Medulla oblongata (tissue), 1 donor: ENCODE data around the gene FOXO3.
"Not testable (repeated sequence)": the region's sequence is repeated elsewhere in the genome, so short reads cannot be mapped to it uniquely, and the experiment has no call there.

Source experiments
- DNase-seq: peaks from one replicate; pipeline ENCODE4 v3.0.0-alpha.2; 2015; ENCODE audit errors: extremely low spot score

The FOXO3 gene

DNA sequence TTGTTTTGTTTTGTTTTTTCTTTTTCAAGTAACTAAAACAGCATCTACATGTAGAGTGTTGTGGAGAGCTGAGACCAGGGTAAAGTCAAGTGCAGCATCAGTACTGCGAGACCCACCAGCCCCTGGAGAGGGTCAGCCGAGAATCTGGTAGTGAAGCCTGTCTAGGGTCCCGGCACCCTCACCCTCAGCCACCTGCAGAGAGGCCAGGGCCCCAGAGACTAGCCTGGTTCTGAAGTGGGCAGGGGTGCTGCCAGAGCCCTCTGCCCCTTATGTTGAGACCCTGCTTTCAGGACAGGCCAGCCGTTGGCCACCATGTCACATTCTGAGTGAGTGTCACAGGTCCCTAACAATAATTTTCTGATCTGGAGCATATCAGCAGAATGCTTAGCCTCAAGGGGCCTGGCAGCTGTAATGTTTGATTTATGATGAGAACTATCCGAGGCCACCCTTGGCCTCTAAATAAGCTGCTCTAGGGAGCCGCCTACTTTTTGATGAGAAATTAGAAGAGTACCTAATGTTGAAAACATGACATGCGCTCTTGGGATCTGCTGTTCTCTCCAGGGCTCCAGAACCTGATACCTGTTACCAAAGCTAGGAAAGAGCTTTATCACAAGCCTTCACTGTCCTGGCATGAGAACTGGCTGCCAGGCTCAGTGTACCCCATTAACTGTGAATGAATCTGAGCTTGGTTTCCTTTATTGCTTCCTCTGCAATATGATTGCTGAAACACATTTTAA lies 121.8 kb downstream of the FOXO3 start:
- not testable (repeated sequence) for DNase-seq

DNA sequence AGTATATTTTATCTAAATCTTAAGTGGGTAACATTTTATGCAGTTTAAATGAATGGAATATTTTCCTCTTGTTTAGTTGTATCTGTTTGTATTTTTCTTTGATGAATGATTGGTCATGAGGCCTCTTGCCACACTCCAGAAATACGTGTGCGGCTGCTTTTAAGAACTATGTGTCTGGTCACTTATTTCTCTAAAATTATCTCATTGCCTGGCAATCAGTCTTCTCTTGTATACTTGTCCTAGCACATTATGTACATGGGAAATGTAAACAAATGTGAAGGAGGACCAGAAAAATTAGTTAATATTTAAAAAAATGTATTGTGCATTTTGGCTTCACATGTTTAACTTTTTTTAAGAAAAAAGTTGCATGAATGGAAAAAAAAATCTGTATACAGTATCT lies 123.3 kb downstream of the FOXO3 start:
- DNase-seq: not testable (repeated sequence)

DNA sequence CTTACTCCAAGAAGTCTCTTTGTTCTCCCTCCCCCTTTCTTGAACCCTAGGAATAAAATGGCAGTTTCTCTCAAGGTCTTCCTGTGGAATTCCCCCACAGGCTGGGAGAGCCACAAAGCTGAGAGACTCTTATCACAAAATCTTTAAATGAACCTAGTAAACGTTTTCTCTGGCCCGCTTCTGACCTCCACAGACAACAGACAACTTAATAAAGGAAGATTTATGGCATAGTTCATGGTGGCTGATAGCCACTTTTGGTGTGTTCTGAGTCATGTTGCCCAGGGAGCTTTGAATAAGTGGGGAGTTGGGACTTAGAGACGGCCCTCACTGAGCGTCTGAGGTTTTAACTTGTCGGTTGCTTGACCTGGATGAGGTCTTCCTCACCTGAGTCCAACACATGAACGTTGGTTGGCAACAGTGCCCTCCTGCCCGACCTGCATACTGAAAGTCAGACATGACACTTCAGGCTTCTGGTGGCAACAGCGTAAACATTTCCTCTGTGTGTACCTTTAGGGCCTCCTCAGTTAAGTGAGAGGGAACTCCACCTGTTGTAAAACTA lies 124.1 kb downstream of the FOXO3 start:
- DNase-seq: no peak

DNA sequence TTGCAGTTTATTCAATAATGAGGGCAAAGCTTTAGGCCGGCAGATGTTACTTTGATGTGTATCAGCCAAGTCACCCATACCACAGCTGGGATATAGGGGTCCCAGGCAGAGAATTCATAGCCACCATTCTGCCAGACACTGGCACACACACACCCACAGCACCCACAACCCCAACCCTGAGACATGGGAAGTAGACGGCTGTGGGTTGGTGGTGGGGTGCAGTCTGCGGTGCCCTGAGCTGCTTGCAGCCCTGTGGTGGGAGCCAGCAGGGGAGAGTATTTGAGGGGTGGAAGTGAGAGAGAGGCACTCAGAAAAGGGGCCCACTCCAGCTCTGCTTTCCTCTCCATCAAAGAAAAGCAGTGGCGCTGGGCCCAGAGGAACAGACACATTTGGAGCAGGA lies 125.3 kb downstream of the FOXO3 start:
- DNase-seq: no peak

DNA sequence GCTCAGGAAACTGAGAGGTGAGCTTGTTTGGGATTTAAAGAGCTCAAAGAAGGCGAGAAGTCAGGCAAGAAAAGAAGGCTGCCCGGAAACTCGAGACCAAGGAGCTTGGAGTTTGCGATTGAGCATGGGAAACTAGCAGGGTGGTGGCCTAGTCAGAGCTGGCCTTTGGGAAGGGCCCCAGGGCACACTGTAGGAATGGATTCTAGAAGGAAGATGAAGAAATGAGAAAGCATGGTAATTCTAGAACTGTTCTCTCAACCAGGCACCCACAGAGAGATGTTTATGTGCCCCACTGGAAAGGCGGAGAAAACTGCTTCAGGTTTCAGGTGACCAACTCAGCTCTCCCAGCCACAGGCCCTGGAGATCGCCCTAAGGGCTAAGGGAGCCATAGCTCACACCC lies 126.2 kb downstream of the FOXO3 start:
- DNase-seq: no peak

DNA sequence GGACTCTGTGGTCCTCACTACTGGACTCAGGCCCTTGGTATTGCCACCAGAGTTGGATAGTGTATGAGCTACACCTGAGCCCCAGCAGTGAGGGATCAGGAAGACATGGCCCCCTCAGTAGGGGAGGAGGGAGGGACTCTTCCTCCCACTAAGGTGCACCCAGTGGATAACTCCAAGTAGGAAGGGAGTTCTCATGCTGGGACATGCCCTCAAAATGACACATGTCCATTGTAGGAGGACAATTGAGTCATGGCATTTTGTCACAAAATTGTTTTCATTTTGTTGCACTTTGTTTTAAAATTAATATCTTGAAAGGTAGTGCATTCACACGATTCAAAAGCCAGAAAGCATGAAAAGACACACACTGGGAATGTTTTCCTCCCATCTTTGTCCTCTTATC lies 127.2 kb downstream of the FOXO3 start:
- no peak for DNase-seq

DNA sequence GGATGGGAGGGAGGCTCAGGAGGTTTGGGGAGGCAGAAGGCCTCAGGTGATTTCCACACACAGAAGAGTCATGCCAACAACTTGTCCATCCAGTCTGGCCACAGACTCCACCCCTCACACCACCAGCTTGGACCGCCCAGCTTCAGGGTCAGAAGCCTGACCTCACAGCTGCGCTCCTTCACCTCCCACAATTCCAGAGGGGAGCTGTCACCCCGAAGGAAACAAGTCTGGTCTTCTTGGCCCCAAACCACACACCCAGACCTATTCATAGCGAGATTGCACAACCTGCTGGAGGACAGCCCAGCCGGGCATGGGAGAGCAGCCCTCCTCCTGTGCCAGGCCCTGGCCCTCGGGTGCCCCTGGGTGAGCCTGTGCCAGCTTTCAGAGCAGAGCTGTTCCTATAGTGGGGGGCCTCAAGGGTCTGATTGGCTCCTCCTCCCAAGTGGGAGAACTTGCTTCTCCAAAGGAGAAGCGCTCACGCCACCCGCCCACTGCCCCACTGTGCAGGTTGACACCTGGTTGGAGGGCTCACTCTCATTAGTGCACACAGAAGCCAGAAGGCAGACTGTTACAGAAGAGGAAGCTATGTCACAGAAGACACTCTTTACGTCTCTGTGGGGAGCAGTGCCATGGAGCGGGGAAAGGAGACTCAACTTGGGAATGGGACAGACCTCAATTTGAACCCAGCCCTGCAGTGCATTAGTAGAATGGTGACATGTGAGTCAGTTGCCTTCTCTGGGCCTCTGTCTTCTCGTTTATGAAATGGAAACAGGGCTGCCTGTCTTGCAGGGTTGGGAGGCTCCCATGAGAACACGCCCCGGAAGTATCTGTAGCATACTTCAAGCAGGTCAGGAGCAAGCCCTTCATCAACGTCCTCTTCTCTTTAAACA lies 128.8 kb downstream of the FOXO3 start:
- peak; percentile 76 for DNase-seq

DNA sequence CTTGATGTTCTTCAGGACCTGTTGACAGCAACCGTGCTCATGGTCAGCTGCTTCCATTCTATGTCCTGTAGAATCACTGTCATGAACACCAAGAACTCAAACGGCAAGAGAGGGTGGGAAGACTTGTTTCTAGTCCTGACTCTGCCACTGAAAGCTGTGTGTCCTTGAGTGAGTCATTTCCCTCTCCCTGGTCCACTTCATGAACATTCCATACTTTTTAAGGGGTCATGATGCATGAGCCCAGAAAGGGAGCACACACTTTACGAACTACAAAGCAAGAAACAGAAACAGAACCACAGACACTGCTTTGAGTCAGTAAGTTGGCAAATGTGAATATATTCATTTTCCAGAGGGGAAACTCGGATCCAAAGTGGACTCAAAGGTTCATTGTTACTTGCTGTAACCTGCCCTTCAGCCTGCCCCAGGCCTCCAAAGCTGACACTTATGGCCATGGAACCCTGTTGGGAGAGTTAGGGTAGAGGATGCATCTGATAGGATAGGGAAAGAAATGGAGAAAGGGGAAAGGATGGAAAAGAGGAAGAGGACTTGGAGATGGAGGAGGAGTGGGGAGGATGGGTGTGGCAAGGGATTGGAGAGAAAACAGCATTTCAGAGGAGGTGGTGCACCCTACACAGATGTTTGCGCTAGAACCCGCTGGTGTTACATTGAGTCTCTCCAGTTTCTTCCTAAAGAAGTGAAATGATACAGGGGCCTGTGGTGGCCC lies 129.8 kb downstream of the FOXO3 start:
- no peak for DNase-seq

DNA sequence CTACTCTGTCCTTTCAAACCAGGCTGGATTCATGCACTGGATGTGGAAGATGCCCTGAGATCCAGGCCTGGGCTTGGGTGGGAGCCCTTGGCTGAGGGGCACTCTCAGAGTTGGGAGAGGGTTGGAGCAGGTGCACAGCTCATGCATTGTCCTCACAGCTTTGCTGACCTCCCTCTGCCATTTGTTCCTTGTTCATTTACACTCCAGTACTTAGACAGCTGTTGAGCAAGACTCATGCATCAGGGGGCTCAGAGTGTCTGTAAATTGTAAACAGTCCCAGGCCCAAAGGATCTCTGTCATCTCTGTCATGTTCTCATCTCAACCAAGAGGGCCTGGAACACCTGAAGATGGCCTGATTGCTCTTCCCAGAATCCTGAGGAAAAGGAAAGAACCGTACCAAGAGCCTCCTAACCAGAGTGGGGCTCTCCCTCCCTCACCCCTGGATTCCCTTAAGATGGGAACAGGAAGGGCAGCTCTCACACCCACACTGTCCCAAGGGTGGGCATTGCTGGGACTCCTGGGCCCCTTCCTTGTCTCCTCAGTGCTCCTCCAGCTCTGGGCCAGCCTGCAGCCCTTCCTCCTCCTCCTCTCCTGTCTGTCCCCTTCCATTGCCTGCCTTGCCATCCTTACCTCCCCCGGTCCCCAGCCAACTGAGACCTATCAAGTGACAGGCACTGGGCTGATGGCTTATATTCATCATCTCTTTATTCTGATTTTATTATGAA lies 132.9 kb downstream of the FOXO3 start:
- DNase-seq: no peak

DNA sequence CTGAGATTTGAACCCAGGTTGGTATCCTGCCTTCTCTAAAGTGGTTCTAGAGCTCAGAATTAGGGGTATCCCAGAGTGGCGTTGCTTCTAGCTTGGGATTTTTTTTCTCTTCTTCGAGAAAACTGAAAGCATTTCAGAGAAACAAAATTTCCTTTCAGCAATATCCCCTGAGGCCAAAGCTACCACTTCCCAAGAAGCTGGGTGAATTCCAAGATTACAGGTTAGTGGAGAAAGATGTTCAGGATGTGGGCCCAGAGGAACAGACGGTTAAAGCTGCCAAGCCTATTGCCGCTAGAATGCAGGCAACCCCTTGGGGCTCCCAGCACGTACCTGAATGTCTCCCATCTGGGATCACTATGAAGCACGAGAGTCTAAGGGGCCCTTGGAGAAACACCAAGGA lies 134.1 kb downstream of the FOXO3 start:
- DNase-seq: no peak

DNA sequence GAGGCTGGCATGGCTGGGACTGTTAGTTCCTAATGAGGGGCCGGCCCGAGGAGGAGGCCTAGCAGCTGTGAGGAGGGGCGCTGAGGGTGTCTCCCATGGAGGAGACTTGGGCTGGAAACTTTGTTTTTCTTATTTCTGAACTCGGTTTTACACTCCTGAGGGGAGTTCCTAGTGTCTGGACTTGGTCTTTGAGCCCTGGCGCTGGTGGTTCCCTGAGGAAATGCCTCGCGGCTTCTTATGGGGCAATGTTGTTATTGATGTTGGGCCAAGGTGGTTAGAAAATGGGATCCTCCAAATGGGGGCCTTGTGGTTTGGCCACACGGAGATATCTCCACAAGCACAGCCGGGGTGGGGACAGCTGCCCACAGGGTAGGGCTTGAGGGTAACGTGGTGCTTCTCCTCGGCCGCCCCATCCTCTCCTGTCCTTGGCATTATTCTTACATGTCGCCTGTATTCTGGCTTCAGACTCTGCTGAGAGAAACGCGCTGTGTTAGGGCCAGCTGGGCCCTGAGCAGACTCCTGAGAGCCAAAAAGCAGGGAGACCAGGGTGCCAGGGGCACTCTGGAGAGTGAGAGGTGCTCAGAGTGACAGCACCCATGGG lies 136.9 kb downstream of the FOXO3 start:
- no peak for DNase-seq

DNA sequence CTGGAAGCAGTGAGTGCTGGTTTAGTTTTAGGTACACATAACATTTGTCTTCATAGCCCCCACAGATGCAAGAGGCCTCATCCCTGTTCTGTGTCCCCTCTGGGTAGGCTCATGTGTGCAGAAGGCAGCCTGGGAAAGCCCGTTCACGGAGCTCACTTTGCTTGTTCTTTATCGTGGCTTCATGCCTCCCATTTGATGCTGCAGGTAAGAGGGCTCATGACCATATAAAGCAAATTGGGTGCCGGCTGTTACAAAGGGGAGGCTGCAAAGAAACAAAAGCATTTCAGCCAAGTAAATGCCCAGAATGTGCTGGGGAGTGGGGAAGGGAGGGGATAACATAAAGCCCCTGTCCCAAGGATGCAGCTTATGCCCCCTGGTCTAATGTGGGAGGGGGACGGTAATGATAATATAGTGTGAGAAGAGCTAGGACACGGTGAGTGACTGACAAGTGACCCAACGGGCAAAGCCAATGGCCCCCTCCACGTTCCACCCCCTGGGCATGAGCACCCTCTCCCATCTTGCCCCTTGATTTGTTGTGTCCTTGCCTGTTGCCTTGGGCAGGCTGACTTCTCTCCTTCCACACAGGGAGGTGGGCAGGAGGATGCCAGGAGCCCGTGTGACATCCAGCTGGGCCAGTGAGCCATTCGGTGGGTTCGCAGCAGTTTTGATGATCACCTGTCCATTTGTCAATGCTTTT lies 138.0 kb downstream of the FOXO3 start:
- no peak for DNase-seq

DNA sequence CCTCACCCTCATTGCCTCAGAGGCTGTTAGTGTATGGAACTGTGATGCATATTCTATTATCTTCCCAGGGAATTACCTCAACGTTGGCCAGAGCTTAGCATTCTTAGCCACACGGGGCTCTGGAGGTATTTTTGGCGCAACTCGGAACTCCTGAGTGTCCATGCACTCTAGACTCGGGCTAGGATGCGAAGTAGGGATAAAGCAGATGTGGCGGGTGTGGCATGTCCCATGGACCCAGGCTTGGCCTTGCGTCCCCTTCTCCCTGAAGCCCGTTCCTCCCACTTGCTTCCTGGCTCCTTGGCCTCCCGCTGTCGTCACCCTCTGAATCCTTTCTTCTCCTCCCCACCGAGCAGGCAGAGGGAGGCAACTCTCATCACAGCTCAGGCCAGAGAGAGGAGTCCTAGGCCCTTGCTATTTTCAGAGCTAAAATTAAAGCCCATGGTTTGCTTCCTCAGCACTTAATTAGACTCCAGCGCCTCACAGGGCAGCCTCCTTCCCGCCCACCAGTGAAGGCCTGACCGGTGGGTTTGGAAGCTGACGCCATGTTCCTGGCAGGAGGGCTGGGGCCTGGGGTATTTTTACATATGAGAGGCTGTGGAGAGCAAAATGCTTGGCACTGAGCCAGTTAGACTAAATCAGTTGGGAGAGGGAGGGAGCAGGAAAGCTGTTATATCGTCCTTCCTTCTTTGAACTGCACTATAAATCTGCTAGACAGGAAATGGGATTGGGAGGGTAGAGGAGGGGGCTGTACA lies 138.7 kb downstream of the FOXO3 start:
- no peak for DNase-seq

DNA sequence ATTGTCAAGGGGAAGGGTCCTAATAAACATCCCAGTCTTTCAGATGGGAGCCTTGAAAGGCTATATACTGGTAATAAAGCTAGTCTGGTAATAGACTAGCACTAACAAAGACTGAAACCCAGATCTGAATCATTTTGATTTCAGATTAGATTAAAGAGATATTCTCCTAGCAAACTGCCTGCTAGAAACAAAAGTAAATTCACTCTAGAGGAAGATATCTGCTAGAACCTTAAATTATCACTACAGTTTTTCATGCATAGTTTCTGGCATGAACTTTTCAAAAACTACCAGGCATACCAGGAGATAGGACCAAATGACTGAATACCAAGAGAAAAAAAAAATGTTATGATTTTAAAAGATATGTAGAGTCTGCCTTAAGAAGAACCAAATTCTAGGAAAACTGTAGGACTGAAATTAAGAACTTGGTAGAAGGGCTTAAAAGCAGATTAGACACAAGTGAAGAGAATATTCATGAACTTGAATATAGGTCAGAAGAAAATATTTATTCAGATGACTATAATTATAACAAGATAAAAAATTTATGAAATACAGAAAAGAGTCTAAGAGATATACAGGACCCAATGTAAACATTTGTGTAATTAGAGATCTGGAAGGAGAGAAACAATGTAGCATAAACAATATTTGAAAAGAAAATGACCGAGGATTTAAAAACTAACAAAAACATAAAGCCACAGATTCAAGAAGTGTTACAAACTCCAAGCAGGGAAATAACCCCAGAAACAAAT lies 141.6 kb downstream of the FOXO3 start:
- no peak for DNase-seq

DNA sequence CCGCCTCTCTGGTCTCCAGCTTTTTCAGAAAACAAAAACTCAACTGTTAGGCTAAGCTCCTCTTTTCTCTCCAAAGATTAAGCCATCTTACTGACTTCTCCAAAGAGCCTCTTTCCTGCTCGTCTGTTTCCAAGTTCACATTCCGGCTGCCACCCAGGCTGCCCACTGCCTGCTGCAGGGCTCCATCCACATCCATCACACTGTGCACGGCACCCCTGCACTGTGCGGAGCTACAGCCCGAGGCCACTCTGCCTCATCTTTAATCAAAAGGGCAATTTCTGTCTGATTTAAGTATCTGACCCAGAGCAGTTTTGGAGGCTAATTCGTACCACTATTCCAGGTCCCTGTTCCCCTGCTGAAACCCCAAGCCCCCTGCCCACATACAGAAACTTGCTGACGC lies 145.9 kb downstream of the FOXO3 start:
- no peak for DNase-seq

DNA sequence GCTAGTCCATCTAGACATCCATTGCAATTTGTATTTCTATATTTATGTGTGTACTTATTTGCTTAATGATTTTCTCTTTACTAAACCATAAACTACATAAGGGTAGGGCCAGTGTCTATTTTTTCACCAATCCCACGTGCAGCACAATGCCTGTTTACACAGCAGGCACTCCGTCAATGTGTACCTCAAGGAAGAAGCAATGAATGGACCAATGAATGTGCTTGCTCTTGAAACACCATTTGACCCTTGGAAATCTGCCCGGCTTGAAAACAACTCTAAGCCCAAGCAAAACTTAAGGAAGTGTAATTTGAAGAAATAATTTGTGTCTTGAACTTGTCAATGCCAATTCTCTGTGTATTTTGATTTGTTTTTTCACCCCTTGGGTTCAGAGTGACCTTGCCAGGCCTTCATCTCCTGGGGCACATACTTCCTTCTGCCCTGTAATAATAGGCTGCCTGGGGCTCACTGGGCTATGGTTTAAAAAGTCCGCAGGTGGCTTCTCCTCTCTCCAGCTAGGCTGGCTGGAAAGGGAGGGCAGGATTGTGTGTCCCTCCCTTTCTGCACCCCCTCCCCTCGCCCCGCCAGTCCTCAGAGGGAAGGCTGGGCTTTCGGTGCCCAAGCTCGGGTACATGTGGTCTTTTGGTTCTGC lies 146.7 kb downstream of the FOXO3 start:
- DNase-seq: no peak

DNA sequence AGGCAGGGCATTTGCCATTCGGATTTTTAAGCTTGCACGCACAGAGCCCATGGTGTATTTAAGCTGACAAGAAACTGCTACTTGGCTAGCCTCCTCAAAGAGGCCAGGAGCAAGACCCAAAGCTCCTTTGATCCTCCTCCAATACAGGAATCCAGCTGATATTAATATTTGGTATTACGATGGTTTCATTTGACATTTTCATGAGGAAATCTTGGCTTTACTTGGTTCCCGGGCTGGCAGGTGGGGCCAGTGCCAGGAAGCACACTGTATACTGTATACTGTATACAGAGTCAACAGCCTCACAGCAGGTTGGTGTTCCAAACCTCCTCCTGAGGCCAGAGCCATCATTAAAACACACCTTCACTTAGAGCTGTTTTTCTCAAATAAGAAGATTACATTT lies 149.3 kb downstream of the FOXO3 start:
- DNase-seq: no peak

DNA sequence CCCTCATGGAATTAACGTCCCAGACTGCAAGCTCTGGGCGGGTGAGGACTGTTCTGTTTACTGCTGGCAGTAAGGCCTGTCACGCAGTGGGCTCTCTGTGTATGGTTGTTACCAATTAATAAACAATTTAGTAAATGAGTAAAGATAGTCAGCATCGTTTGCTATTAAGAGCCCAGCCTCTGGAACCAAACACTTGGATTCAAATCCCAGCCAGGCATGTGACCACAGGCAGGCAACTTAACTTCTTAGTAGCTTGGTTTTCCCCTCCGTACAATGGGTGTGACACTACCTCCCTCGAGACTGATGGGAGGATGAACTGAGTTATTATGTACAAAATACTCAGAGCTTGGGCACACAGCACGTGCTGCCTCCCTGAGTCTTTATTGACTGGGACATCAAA lies 149.8 kb downstream of the FOXO3 start:
- DNase-seq: no peak

DNA sequence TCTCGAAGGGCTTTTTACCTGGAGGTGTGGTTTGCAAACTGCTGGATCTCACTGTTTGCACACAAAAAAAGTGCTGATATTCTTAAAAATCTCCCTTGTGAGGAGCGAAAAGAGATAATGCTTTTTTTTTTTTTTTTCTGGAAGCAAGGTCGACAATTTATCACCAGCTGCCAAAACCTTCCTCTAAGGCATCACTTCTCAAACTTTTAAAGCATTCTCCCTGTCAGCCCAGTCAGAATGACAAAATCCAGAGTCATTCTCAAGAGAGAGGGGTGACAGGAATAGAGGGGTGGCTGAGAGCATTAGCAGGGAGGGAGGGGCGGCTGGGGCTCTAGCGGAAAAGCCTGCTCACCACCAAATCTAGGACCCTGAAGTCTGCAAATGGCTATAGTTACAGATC lies 150.4 kb downstream of the FOXO3 start:
- no peak for DNase-seq
